CD4-positive, alpha-beta T cell (primary cell): ENCODE data around the gene AGBL2. TPM values are rescaled to one million over a fixed set of nuclear protein-coding genes. Genes with fewer than 3 reads are reported as not detected.

Source experiments
- ATAC-seq: fragments of 200-7000 bp; cut with Tn5 transposase; one replicate; pipeline ENCODE4 v1.10.0; 2022; ENCODE audit warnings: mild to moderate bottlenecking; ENCODE audit not compliant: poor library complexity
- CTCF ChIA-PET: fragments of 350-600 bp; sonication (Branson Sonifier 250); formaldehyde crosslinking; loops from one replicate; lab custom pipeline; 2021; ENCODE audit warnings: antibody characterized with exemption, inconsistent platforms; lab: Charles Lee
- POLR2A ChIA-PET: fragments of 350-600 bp; sonication (Branson Sonifier 250); formaldehyde crosslinking; loops from one replicate; lab custom pipeline; 2021; ENCODE audit warnings: antibody characterized with exemption, inconsistent platforms; lab: Charles Lee
- DNase-seq, 14 experiments: peaks; one replicate each; pipeline ENCODE4 v3.0.0-alpha.2; 2013 to 2020; ENCODE audit warnings: mixed read lengths in 2 of 14
- H3K27ac ChIP-seq, 2 donors: one replicate each; pipeline versions ENCODE4 v1.5.1 to v1.7.0; 2013; ENCODE audit warnings: low read length in 2 of 2, low read depth in 1 of 2, mild to moderate bottlenecking in 1 of 2
- H3K27me3 ChIP-seq, 2 experiments: 1 replicate in 1 of 2; 2 replicates in 1 of 2; pipeline versions ENCODE4 v1.6.1 to v1.7.0; 2013; ENCODE audit warnings: low read length in 2 of 2, control low read depth in 1 of 2, mild to moderate bottlenecking in 1 of 2, moderate library complexity in 1 of 2; ENCODE audit not compliant: insufficient read depth in 2 of 2, control insufficient read depth in 1 of 2
- H3K36me3 ChIP-seq: one replicate; pipeline ENCODE4 v1.6.1; 2013; ENCODE audit warnings: low read length, control low read depth; ENCODE audit not compliant: insufficient read depth
- H3K4me1 ChIP-seq: one replicate; pipeline ENCODE4 v1.6.1; 2013; ENCODE audit warnings: low read length, control low read depth; ENCODE audit not compliant: insufficient read depth
- H3K4me3 ChIP-seq: one replicate; pipeline ENCODE4 v1.5.1; 2013; ENCODE audit warnings: mild to moderate bottlenecking, low read length, moderate library complexity
- H3K9me3 ChIP-seq, 2 experiments: 1 replicate in 1 of 2; 2 replicates in 1 of 2; pipeline versions ENCODE4 v1.6.1 to v1.7.0; 2013; ENCODE audit warnings: low read length in 2 of 2, mild to moderate bottlenecking in 2 of 2, control low read depth in 1 of 2, moderate library complexity in 1 of 2; ENCODE audit not compliant: control insufficient read depth in 1 of 2, insufficient read depth in 1 of 2
- H3K27ac Mint-ChIP-seq: one replicate; pipeline ENCODE4 v1.8.0; 2020; ENCODE audit warnings: mixed read lengths
- H3K27me3 Mint-ChIP-seq: one replicate; pipeline ENCODE4 v1.8.0; 2021; ENCODE audit warnings: mixed read lengths
- H3K36me3 Mint-ChIP-seq: one replicate; pipeline ENCODE4 v1.8.0; 2021; ENCODE audit warnings: low read depth, mixed read lengths
- H3K4me1 Mint-ChIP-seq: one replicate; pipeline ENCODE4 v1.8.0; 2021; ENCODE audit warnings: low read depth, mixed read lengths
- H3K4me3 Mint-ChIP-seq: one replicate; pipeline ENCODE4 v1.8.0; 2020; ENCODE audit warnings: mild to moderate bottlenecking, mixed read lengths
- H3K9me3 Mint-ChIP-seq: one replicate; pipeline ENCODE4 v1.8.0; 2020; ENCODE audit warnings: mixed read lengths
- intact Hi-C, 2 experiments: fragments of 100-400 bp; cut with DNase I in 1 of 2; cut with micrococcal nuclease in 1 of 2; formaldehyde crosslinking; loops; one replicate each; pipeline versions ENCODE4 v1.15.1 to v1.9.0; 2023 to 2025; cut with DNase I, micrococcal nuclease
- total RNA-seq, 174 experiments: library from RNA in 2 of 174; stranded (reverse) in 2 of 174; gene quantifications; one replicate each; pipeline ENCODE4 v1.2.3 and lab custom pipeline; 2021 to 2026
- TF ChIP-seq, protein P1 (sequence below): fragments of 200-600 bp; IDR thresholded peaks from one replicate; pipeline ENCODE4 v1.8.0; 2022; ENCODE audit warnings: antibody characterized with exemption, mild to moderate bottlenecking

The AGBL2 gene
- total RNA-seq, 2 experiments from 2014 or later = 3.6 to 4.4 TPM

DNA sequence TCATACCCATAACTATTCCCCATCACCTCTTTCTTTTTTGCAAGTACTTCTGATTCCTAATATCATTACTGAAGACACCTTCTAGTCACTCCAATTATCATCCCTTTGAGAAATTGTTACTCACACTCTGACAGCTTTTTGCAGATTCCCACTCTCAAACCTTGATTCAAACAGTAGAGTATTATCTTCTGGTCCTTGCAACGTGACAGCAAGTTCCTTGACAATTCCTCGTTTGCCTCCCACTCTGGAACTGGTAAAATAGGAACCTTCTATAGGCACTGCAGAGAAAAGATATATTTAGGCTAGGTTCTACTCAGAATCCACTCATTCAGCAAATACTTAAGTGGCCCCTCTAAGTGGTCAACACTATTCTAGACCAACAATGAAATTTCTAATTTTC, 23.2 kb downstream of the AGBL2 start:
- H3K27ac Mint-ChIP-seq = no peak overlapping the region
- no peaks in the 10 kb centered on the region for H3K36me3 Mint-ChIP-seq
- Histone ChIP-seq H3K9me3 (no peaks in the 10 kb centered on the region), H3K27me3 (no peaks in the 10 kb centered on the region), H3K36me3 (no peaks in the 10 kb centered on the region), H3K4me1 (no peaks in the 10 kb centered on the region), H3K4me3 (no peak overlapping the region), H3K27ac (no peak overlapping the region)
- intact Hi-C loops = no loop called here
- H3K4me3 Mint-ChIP-seq = no peak overlapping the region
- H3K27me3 Mint-ChIP-seq = no peaks in the 10 kb centered on the region
- POLR2A ChIA-PET = no interaction called here
- DNase-seq = no peak
- TF ChIP-seq, protein P1, sequence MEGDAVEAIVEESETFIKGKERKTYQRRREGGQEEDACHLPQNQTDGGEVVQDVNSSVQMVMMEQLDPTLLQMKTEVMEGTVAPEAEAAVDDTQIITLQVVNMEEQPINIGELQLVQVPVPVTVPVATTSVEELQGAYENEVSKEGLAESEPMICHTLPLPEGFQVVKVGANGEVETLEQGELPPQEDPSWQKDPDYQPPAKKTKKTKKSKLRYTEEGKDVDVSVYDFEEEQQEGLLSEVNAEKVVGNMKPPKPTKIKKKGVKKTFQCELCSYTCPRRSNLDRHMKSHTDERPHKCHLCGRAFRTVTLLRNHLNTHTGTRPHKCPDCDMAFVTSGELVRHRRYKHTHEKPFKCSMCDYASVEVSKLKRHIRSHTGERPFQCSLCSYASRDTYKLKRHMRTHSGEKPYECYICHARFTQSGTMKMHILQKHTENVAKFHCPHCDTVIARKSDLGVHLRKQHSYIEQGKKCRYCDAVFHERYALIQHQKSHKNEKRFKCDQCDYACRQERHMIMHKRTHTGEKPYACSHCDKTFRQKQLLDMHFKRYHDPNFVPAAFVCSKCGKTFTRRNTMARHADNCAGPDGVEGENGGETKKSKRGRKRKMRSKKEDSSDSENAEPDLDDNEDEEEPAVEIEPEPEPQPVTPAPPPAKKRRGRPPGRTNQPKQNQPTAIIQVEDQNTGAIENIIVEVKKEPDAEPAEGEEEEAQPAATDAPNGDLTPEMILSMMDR = no peak
- H3K9me3 Mint-ChIP-seq = no peaks in the 10 kb centered on the region
- no peaks in the 10 kb centered on the region for H3K4me1 Mint-ChIP-seq
- CTCF ChIA-PET = no interaction called here
- no peak for ATAC-seq

DNA sequence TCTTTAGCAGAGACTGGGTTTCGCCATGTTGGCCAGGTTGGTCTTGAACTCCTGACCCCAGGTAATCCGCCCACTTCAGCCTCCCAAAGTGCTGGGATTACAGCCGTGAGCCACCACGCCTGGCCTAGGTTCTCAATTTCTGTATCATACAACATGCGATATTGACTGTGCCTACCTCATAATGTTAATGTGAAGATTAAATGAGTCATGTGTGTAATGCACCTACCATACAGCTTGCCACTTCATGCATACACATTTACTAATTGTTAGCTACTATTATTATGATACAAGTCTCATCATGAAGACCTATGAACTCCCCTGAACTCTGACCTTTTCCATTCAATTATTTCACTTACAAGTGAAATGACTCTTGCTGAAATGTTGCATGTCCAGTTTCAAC, 25.7 kb downstream of the AGBL2 start:
- no peak overlapping the region for H3K4me3 Mint-ChIP-seq

DNA sequence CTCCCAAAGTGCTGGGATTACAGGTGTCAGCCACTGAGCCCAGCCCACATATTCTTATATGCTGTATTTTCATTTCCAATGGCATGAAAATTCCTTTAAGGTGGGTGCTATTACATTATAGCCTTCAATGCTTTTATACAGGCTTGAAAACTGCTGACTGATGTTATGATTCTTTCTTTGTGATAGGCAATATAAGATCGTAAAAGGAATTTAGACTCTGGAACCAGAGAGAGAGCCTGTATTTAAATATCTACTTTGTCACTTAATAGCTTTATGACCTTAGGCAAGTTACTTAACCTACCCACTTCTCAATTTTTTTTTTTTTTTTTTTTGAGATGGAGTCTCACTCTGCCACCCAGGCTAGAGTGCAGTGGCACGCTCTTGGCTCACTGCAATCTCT, 26.2 kb downstream of the AGBL2 start:
- Mint-ChIP-seq H3K4me3 (no peak overlapping the region), H3K27ac (no peak overlapping the region), H3K4me1 (no peaks in the 10 kb centered on the region), H3K9me3 (no peaks in the 10 kb centered on the region), H3K36me3 (no peaks in the 10 kb centered on the region), H3K27me3 (no peaks in the 10 kb centered on the region)
- TF ChIP-seq, protein P1 = no peak
- CTCF ChIA-PET = no interaction called here
- no peaks in the 10 kb centered on the region for H3K4me1 ChIP-seq
- DNase-seq = no peak
- no peak overlapping the region for H3K27ac ChIP-seq
- no peaks in the 10 kb centered on the region for H3K9me3 ChIP-seq
- no peaks in the 10 kb centered on the region for H3K27me3 ChIP-seq
- ATAC-seq = no peak
- intact Hi-C loops = no loop called here
- H3K36me3 ChIP-seq = no peaks in the 10 kb centered on the region
- H3K4me3 ChIP-seq = no peak overlapping the region
- POLR2A ChIA-PET = no interaction called here

More for the DNA sequence above, 25.7 kb downstream of the AGBL2 start:
- Histone ChIP-seq H3K4me3 (no peak overlapping the region), H3K36me3 (no peaks in the 10 kb centered on the region), H3K4me1 (no peaks in the 10 kb centered on the region), H3K27ac (no peak overlapping the region), H3K27me3 (no peaks in the 10 kb centered on the region), H3K9me3 (no peaks in the 10 kb centered on the region)
- Mint-ChIP-seq H3K27me3 (no peaks in the 10 kb centered on the region), H3K36me3 (no peaks in the 10 kb centered on the region), H3K9me3 (no peaks in the 10 kb centered on the region), H3K4me1 (no peaks in the 10 kb centered on the region), H3K27ac (no peak overlapping the region)
- TF ChIP-seq, protein P1 = no peak
- ChIA-PET CTCF (no interaction called here), POLR2A (no interaction called here)
- ATAC-seq = no peak
- DNase-seq = no peak
- intact Hi-C loops = no loop called here
